Lower leg skin (tissue), 4 donors: Measurements from ENCODE around the gene ZMAT3. TPM values are rescaled to one million over a fixed set of nuclear protein-coding genes. Genes with fewer than 3 reads are reported as not detected.
"Not testable (repeated sequence)": the region's sequence is repeated elsewhere in the genome, so short reads cannot be mapped to it uniquely, and the experiment has no call there.

ENCODE experiments used
- DNase-seq, 2 donors: peaks; one replicate each; pipeline ENCODE4 v3.0.0-alpha.2; 2019; ENCODE audit warnings: low spot score in 2 of 2
- H3K4me3 ChIP-seq: fragments of 200-600 bp; sonication (generic); 2 replicates; pipeline ENCODE4 v1.5.1; 2017; ENCODE audit warnings: mild to moderate bottlenecking, low read depth; ENCODE audit not compliant: poor library complexity, severe bottlenecking
- POLR2A ChIP-seq, 2 donors: fragments of 450-650 bp; IDR thresholded peaks; one replicate each; pipeline ENCODE4 v1.6.1; 2016 to 2017; ENCODE audit warnings: antibody characterized with exemption in 2 of 2, mild to moderate bottlenecking in 1 of 2, moderate library complexity in 1 of 2
- WGBS, 2 donors: methylation state at CpG; one replicate each; pipeline ENCODE4 v1.1.5; 2018; 5-methylcytosine and 5-hydroxymethylcytosine counted together
- intact Hi-C: fragments of 100-400 bp; cut with DNase I; formaldehyde crosslinking; loops from one replicate; pipeline ENCODE4 v1.15.0; 2023; ENCODE audit warnings: low total_unique reads
- total RNA-seq, 4 donors: library from RNA; depleted of rRNA; stranded (reverse); fragments of >200 nt; gene quantifications; one replicate each; pipeline ENCODE4 v1.1.0, GENCODE V29; 2016
- TF ChIP-seq, protein P1 (sequence below), 3 donors: fragments of 450-650 bp; IDR thresholded peaks; one replicate each; pipeline ENCODE4 v1.5.1; 2016; ENCODE audit warnings: antibody characterized with exemption in 3 of 3, mild to moderate bottlenecking in 3 of 3, moderate library complexity in 2 of 3

The ZMAT3 gene
- total RNA-seq, 4 donors from 2014 or later = 6.3 to 11.2 (median 10.2) TPM

GRCh38 chr3:179067291-179067690 is 4.3 kb downstream of the ZMAT3 start:
- TF ChIP-seq, protein P1, sequence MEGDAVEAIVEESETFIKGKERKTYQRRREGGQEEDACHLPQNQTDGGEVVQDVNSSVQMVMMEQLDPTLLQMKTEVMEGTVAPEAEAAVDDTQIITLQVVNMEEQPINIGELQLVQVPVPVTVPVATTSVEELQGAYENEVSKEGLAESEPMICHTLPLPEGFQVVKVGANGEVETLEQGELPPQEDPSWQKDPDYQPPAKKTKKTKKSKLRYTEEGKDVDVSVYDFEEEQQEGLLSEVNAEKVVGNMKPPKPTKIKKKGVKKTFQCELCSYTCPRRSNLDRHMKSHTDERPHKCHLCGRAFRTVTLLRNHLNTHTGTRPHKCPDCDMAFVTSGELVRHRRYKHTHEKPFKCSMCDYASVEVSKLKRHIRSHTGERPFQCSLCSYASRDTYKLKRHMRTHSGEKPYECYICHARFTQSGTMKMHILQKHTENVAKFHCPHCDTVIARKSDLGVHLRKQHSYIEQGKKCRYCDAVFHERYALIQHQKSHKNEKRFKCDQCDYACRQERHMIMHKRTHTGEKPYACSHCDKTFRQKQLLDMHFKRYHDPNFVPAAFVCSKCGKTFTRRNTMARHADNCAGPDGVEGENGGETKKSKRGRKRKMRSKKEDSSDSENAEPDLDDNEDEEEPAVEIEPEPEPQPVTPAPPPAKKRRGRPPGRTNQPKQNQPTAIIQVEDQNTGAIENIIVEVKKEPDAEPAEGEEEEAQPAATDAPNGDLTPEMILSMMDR (IDR thresholded peaks at IDR 0.05) = no peak
- intact Hi-C loops = no loop called here
- H3K4me3 ChIP-seq = no peak overlapping the region

DNA sequence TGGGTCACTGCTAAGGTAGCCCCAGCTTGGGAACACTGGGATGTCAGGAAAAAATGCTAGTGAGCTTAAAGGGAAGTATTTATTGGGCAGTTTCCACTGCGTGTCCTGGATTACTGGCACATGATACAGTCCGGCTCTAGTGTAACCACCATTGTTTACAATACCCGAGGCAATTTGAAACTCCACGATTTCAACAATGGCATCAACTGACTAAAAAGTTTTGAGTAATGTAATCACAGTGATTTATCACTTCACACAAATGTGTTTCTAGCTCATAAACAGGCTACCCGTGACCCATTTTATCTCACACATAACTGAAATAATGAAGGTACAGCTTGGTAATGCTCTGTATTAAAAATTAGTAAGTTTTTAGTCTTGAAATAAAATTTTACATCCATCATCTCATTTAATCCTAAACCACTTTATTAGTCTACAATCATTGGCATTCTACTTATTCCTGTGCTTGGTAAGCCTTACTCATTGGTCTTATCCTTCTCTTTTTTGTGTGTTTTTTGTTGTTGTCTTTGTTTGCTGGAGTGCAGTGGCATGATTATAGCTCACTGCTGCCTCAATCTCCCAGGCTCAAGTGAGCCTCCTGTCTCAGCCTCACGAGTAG is 7.6 kb downstream of the ZMAT3 start:
- WGBS, 2 donors = 79 to 82% methylated on average over 6 of the region's 6 CpGs
- no peak overlapping the region for H3K4me3 ChIP-seq
- TF ChIP-seq, protein P1 (IDR thresholded peaks at IDR 0.05) = no peak
- TF ChIP-seq POLR2A (IDR thresholded peaks at IDR 0.05) = no peak
- DNase-seq = no peak
- intact Hi-C loops = no loop called here

More at GRCh38 chr3:179067291-179067690, 4.3 kb downstream of the ZMAT3 start:
- DNase-seq = no peak
- WGBS, 2 donors = 95 to 100% methylated on average over 1 of the region's 1 CpG

- no peak for DNase-seq
- 88 to 89% methylated on average over 8 of the region's 8 CpGs for WGBS, 2 donors
- no peak for TF ChIP-seq POLR2A (IDR thresholded peaks at IDR 0.05)
- TF ChIP-seq, protein P1 (IDR thresholded peaks at IDR 0.05) = no peak
- intact Hi-C loops = no loop called here
- H3K4me3 ChIP-seq = no peak overlapping the region
Observed at GRCh38 chr3:179056326-179056725, 15.3 kb downstream of the ZMAT3 start.

DNA sequence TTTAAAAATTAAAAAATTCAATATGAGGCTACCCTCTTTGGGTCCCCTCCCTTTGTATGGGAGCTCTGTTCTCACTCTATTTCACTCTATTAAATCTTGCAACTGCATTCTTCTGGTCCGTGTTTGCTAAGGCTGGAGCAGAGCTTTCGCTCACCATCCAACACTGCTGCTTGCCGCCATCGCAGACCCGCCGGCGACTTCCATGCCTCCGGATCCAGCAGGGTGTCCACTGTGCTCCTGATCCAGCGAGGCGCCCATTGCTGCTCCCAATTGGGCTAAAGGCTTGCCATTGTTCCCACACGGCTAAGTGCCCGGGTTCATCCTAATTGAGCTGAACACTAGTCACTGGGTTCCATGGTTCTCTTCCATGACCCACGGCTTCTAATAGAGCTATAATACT is 17.0 kb downstream of the ZMAT3 start:
- intact Hi-C loops, DNase-seq, H3K4me3 ChIP-seq: not testable (repeated sequence)
- WGBS, 2 donors = 88 to 96% methylated on average over 13 of the region's 13 CpGs

DNA sequence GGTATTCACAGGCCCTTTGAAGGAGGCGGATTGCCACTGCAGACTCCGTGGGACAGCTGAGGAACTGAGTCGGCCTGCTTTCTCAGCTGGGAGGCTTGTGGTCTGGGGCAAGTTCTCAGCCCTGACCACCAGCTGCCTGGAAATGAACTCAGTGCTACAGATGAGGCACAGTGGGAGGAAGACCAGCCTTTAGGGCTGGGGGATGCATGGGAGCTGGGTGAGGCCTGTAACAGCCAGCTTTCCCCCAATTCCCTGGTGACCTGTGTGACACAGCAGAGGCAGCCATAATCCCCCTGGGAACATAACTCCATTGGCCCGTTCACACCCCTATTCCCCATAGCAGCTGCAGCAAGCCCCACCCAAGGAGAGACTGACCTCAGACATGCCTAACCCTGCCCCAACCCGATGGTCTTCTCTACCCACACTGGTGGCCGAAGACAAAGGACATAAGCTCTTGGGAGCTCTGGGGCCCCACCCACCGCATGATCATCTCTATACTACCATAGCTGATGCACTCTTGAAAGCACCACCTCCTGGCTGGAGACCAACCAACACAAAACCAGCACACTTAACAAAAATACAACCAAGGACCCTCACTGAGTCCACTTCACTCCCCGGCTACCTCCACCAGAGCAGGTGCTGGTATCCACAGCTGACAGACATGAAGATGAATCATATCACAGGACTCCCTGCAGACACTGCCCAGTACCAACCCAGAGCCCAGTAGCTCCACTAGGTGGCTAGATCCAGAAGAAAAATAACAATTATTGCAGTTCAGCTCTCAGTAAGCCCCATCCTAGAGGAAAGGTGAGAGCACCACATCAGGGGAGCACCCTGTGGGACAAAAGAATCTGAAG is 24.9 kb downstream of the ZMAT3 start:
- H3K4me3 ChIP-seq = no peak overlapping the region
- TF ChIP-seq, protein P1 (IDR thresholded peaks at IDR 0.05) = no peak
- TF ChIP-seq POLR2A (IDR thresholded peaks at IDR 0.05) = no peak
- DNase-seq = no peak
- intact Hi-C loops = no loop called here
- 85 to 88% methylated on average over 8 of the region's 8 CpGs for WGBS, 2 donors

- WGBS, 2 donors = 65 to 71% methylated on average over 1 of the region's 1 CpG
- no peak for DNase-seq
- H3K4me3 ChIP-seq = no peak overlapping the region
- intact Hi-C loops = no loop called here
- TF ChIP-seq, protein P1 (IDR thresholded peaks at IDR 0.05) = no peak
- no peak for TF ChIP-seq POLR2A (IDR thresholded peaks at IDR 0.05)
Observed at GRCh38 chr3:179045719-179046402, 25.7 kb downstream of the ZMAT3 start.

- WGBS, 2 donors = 58 to 81% methylated on average over 4 of the region's 4 CpGs
- intact Hi-C loops, DNase-seq: not testable (repeated sequence)
Observed at GRCh38 chr3:179038899-179039251, 32.7 kb downstream of the ZMAT3 start.

More at GRCh38 chr3:179038899-179039251, 32.7 kb downstream of the ZMAT3 start:
- not testable (repeated sequence) for H3K4me3 ChIP-seq
